ENCODE measurements around the gene OR9I1. TPM values are rescaled to one million over a fixed set of nuclear protein-coding genes. Genes with fewer than 3 reads are reported as not detected.

The OR9I1 gene
- total and polyA plus RNA-seq, 2 of the 13 experiments (the other 11 are each of a cell fraction or from before 2014, with no cell fraction given), result not detected

DNA sequence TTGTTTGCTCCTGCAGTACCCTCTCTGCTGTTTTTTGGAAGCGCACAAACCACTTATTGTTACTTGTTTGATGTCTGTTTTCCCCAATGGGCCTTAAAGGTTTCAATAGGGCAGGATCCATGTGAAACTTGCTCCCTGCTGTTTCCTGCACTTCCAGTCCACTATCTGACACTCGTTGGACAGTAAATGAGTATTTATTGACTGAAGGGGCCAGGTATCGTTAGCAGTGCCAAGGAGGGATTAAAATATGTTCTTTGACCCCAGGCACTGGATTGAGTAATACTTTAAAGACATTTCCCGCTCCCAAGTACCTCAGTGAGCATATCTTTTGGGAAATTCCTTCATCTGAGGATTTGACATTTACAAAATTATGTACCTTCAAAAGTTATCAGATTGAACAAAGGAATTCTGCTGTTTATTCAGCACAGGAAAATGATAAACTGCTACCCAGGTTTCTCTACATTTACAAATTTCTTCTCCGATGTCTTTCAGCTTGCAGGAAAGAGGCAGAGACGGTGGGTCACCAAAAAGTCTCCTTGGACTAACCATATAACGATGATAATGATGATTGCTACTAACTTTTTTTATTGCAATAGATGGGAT lies 40.3 kb upstream of the OR9I1 start (continued):
- TF ChIP-seq, protein P1, sequence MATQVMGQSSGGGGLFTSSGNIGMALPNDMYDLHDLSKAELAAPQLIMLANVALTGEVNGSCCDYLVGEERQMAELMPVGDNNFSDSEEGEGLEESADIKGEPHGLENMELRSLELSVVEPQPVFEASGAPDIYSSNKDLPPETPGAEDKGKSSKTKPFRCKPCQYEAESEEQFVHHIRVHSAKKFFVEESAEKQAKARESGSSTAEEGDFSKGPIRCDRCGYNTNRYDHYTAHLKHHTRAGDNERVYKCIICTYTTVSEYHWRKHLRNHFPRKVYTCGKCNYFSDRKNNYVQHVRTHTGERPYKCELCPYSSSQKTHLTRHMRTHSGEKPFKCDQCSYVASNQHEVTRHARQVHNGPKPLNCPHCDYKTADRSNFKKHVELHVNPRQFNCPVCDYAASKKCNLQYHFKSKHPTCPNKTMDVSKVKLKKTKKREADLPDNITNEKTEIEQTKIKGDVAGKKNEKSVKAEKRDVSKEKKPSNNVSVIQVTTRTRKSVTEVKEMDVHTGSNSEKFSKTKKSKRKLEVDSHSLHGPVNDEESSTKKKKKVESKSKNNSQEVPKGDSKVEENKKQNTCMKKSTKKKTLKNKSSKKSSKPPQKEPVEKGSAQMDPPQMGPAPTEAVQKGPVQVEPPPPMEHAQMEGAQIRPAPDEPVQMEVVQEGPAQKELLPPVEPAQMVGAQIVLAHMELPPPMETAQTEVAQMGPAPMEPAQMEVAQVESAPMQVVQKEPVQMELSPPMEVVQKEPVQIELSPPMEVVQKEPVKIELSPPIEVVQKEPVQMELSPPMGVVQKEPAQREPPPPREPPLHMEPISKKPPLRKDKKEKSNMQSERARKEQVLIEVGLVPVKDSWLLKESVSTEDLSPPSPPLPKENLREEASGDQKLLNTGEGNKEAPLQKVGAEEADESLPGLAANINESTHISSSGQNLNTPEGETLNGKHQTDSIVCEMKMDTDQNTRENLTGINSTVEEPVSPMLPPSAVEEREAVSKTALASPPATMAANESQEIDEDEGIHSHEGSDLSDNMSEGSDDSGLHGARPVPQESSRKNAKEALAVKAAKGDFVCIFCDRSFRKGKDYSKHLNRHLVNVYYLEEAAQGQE (IDR thresholded peaks at IDR 0.05; ENCODE audit: borderline replicate concordance in 1 of 2, low read depth in 1 of 2, low read length in 2 of 2), result peak in 1 of 2 experiments; percentile 50; a peak in 1 of 4 replicates
- TF ChIP-seq ESRRA (CRISPR knock-in tag; IDR thresholded peaks at IDR 0.05; ENCODE audit: low read depth), result 0 out of 2 replicates have a peak, but pooled peaks have one; percentile 53
- TF ChIP-seq ZNF350 (CRISPR knock-in tag; IDR thresholded peaks at IDR 0.05; ENCODE audit: borderline replicate concordance, low read depth), result no peak
- peak; percentile 68; the same call in 1 of the 2 replicates for TF ChIP-seq ZBTB3 (CRISPR knock-in tag; IDR thresholded peaks at IDR 0.05; ENCODE audit: borderline replicate concordance, low read depth)
- TF ChIP-seq, protein P2, sequence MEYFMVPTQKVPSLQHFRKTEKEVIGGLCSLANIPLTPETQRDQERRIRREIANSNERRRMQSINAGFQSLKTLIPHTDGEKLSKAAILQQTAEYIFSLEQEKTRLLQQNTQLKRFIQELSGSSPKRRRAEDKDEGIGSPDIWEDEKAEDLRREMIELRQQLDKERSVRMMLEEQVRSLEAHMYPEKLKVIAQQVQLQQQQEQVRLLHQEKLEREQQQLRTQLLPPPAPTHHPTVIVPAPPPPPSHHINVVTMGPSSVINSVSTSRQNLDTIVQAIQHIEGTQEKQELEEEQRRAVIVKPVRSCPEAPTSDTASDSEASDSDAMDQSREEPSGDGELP (IDR thresholded peaks at IDR 0.05; ENCODE audit: borderline replicate concordance, low read depth), result peak; percentile 60; the same call in 1 of the 2 replicates
- no peak for TF ChIP-seq MTA3 (CRISPR knock-in tag; IDR thresholded peaks at IDR 0.05)
- peak; percentile 57; the same call in 1 of the 2 replicates for TF ChIP-seq ERF (CRISPR knock-in tag; IDR thresholded peaks at IDR 0.05)
- TF ChIP-seq, protein P3, sequence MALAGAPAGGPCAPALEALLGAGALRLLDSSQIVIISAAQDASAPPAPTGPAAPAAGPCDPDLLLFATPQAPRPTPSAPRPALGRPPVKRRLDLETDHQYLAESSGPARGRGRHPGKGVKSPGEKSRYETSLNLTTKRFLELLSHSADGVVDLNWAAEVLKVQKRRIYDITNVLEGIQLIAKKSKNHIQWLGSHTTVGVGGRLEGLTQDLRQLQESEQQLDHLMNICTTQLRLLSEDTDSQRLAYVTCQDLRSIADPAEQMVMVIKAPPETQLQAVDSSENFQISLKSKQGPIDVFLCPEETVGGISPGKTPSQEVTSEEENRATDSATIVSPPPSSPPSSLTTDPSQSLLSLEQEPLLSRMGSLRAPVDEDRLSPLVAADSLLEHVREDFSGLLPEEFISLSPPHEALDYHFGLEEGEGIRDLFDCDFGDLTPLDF (CRISPR knock-in tag; IDR thresholded peaks at IDR 0.05), result peak; percentile 66; the same call in 1 of the 2 replicates
- no peak for TF ChIP-seq MAFG (CRISPR knock-in tag; IDR thresholded peaks at IDR 0.05)
- TF ChIP-seq ZBTB38 (CRISPR knock-in tag; IDR thresholded peaks at IDR 0.05), result no peak
- TF ChIP-seq RAD51 (IDR thresholded peaks at IDR 0.05; ENCODE audit: borderline replicate concordance), result no peak
- TF ChIP-seq ZNF101 (CRISPR knock-in tag; IDR thresholded peaks at IDR 0.05; ENCODE audit: borderline replicate concordance, low read depth), result no peak
- no peak for TF ChIP-seq ZNF546 (CRISPR knock-in tag; conservative IDR thresholded peaks at IDR 0.05)
- no peak for TF ChIP-seq GTF2F1 (IDR thresholded peaks at IDR 0.05; ENCODE audit: low read length)
- no peak for TF ChIP-seq FOSL1 (CRISPR knock-in tag; IDR thresholded peaks at IDR 0.05; ENCODE audit: borderline replicate concordance)
- no peak for TF ChIP-seq NFATC3 (CRISPR knock-in tag; IDR thresholded peaks at IDR 0.05)
- TF ChIP-seq, protein P4, sequence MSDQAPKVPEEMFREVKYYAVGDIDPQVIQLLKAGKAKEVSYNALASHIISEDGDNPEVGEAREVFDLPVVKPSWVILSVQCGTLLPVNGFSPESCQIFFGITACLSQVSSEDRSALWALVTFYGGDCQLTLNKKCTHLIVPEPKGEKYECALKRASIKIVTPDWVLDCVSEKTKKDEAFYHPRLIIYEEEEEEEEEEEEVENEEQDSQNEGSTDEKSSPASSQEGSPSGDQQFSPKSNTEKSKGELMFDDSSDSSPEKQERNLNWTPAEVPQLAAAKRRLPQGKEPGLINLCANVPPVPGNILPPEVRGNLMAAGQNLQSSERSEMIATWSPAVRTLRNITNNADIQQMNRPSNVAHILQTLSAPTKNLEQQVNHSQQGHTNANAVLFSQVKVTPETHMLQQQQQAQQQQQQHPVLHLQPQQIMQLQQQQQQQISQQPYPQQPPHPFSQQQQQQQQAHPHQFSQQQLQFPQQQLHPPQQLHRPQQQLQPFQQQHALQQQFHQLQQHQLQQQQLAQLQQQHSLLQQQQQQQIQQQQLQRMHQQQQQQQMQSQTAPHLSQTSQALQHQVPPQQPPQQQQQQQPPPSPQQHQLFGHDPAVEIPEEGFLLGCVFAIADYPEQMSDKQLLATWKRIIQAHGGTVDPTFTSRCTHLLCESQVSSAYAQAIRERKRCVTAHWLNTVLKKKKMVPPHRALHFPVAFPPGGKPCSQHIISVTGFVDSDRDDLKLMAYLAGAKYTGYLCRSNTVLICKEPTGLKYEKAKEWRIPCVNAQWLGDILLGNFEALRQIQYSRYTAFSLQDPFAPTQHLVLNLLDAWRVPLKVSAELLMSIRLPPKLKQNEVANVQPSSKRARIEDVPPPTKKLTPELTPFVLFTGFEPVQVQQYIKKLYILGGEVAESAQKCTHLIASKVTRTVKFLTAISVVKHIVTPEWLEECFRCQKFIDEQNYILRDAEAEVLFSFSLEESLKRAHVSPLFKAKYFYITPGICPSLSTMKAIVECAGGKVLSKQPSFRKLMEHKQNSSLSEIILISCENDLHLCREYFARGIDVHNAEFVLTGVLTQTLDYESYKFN (CRISPR knock-in tag; conservative IDR thresholded peaks at IDR 0.05), result peak; percentile 97
